Medulla oblongata (tissue), 1 donor: ENCODE data around the gene NISCH.

ENCODE experiments used
- DNase-seq: peaks from one replicate; pipeline ENCODE4 v3.0.0-alpha.2; 2015; ENCODE audit errors: extremely low spot score

NISCH gene

GRCh38 chr3:52455283-52456168 lies at the start of gene NISCH:
Gene NISCH (plus strand): TSS chr3:52455604. CDS start chr3:52455642, 38 bp downstream.
- peak; percentile 84 for DNase-seq

GRCh38 chr3:52406231-52406661 lies 49.2 kb upstream of the NISCH start:
- DNase-seq: no peak

- DNase-seq: no peak
Measured at GRCh38 chr3:52406791-52407510, 48.5 kb upstream of the NISCH start.

GRCh38 chr3:52407779-52408178 lies 47.6 kb upstream of the NISCH start:
- DNase-seq: no peak

GRCh38 chr3:52408466-52408865 lies 46.9 kb upstream of the NISCH start:
- no peak for DNase-seq

- DNase-seq: no peak
Measured at GRCh38 chr3:52415800-52416199, 39.6 kb upstream of the NISCH start.

- DNase-seq: no peak
Measured at GRCh38 chr3:52420388-52420787, 35.0 kb upstream of the NISCH start.

GRCh38 chr3:52422669-52423068 lies 32.7 kb upstream of the NISCH start:
- DNase-seq: no peak

- DNase-seq: no peak
Measured at GRCh38 chr3:52423173-52423572, 32.2 kb upstream of the NISCH start.

- DNase-seq: peak; percentile 92
Measured at GRCh38 chr3:52428151-52429005, 27.0 kb upstream of the NISCH start.

GRCh38 chr3:52429031-52429430 lies 26.4 kb upstream of the NISCH start:
- no peak for DNase-seq

- peak; percentile 16 for DNase-seq
Measured at GRCh38 chr3:52429779-52430415, 25.5 kb upstream of the NISCH start.

GRCh38 chr3:52430416-52430810 lies 25.0 kb upstream of the NISCH start:
- no peak for DNase-seq

GRCh38 chr3:52431459-52432223 lies 23.8 kb upstream of the NISCH start:
- DNase-seq: no peak

GRCh38 chr3:52432225-52432624 lies 23.2 kb upstream of the NISCH start:
- DNase-seq: no peak

- DNase-seq: no peak
Measured at GRCh38 chr3:52432691-52433141, 22.7 kb upstream of the NISCH start.

- no peak for DNase-seq
Measured at GRCh38 chr3:52433328-52433995, 21.9 kb upstream of the NISCH start.

GRCh38 chr3:52433996-52434479 lies 21.4 kb upstream of the NISCH start:
- DNase-seq: no peak

- no peak for DNase-seq
Measured at GRCh38 chr3:52434491-52435115, 20.8 kb upstream of the NISCH start.
